ENCODE measurements around the gene FXYD2. TPM values are rescaled to one million over a fixed set of nuclear protein-coding genes. Genes with fewer than 3 reads are reported as not detected.

The FXYD2 gene
- total and polyA plus RNA-seq, 10 of the 15 experiments (the other 5 are each of a cell fraction or from before 2014, with no cell fraction given) = 1.2 to 4.5 (median 2.4) TPM

GRCh38 chr11:117872420-117872961 lies 47.9 kb upstream of the FXYD2 start:
- ChIA-PET SMC1A (ENCODE audit: uncharacterized antibody, unreplicated experiment) (interaction anchor here (0.8 to 1.4 kb wide), 2 partner anchors 9 to 10 kb away, joined by 3 read pairs; no protein-coding TSS in a partner anchor), CTCF (no interaction called here)

GRCh38 chr11:117871784-117872183 lies 47.2 kb upstream of the FXYD2 start:
- SMC1A ChIA-PET (ENCODE audit: uncharacterized antibody, unreplicated experiment) = interaction anchor here (1.4 kb wide), 1 partner anchor 10 kb away, joined by 3 read pairs; no protein-coding TSS in a partner anchor
- in situ Hi-C loops (cut with MboI) = no loop called here
- BruUV-seq (replicated peaks) = no TSS peak
- no peaks in the 10 kb centered on the region for H3K79me2 ChIP-seq (ENCODE audit: control insufficient read depth, insufficient read depth, low read length)
- no peak overlapping the region for H2AFZ ChIP-seq (ENCODE audit: control insufficient read depth, low read depth, low read length)
- no peak overlapping the region for H3K4me3 ChIP-seq
- H3K9me3 ChIP-seq (replicated peaks; ENCODE audit: control insufficient read depth, insufficient read depth, low read length) = no peaks in the 10 kb centered on the region
- no peak for ATAC-seq
- peaks cover 10% of the 10 kb centered on the region in 2 experiments for H3K27me3 ChIP-seq (replicated peaks in 1 of 2; ENCODE audit: control insufficient read depth in 2 of 2, insufficient read depth in 2 of 2, low read length in 1 of 2)
- TF ChIP-seq CHD1 (IDR thresholded peaks at IDR 0.05; ENCODE audit: low read depth, low read length) (no peak), ZBTB33 (IDR thresholded peaks at IDR 0.05) (no peak), CUX1 (IDR thresholded peaks at IDR 0.05; ENCODE audit: insufficient replicate concordance, low read depth, low read length) (no peak), STAT3 (IDR thresholded peaks at IDR 0.05; ENCODE audit: low read depth, low read length) (no peak), LARP7 (IDR thresholded peaks at IDR 0.05) (no peak), DPF2 (IDR thresholded peaks at IDR 0.05) (no peak), YBX1 (IDR thresholded peaks at IDR 0.05) (no peak), SIN3A (IDR thresholded peaks at IDR 0.05; ENCODE audit: low read depth, low read length) (no peak), POLR2AphosphoS2 (IDR thresholded peaks at IDR 0.05; ENCODE audit: low read depth, low read length) (no peak)
- intact Hi-C loops (cut with micrococcal nuclease; ENCODE audit: unreplicated experiment) = no loop called here
- DNase-seq (ENCODE audit: low read depth, low spot score) = no peak
- H3K27ac ChIP-seq (ENCODE audit: control insufficient read depth, insufficient read depth) = no peak overlapping the region
- H3K36me3 ChIP-seq (ENCODE audit: control insufficient read depth in 2 of 2, insufficient read depth in 2 of 2, low read length in 1 of 2) = no peaks in the 10 kb centered on the region
- no peak for FAIRE-seq
- POLR2A ChIA-PET = no interaction called here
- no peak overlapping the region for H3K4me2 ChIP-seq (ENCODE audit: control insufficient read depth, insufficient read depth)
- H3K4me1 ChIP-seq (ENCODE audit: control insufficient read depth, insufficient read depth, low read length) = no peaks in the 10 kb centered on the region
- CTCF ChIA-PET = interaction anchor here (1.7 kb wide), 1 partner anchor 20 kb away, joined by 5 read pairs; no protein-coding TSS in a partner anchor
- H3K9ac ChIP-seq (ENCODE audit: control insufficient read depth, insufficient read depth, low read length) = no peak overlapping the region
- H4K20me1 ChIP-seq (ENCODE audit: control insufficient read depth, insufficient read depth) = no peaks in the 10 kb centered on the region
- 16% methylated on average over 5 of the region's 5 CpGs for WGBS (ENCODE audit: insufficient coverage, insufficient replicate concordance, low lambda C conversion rate, missing lambda C conversion rate)
- RAD21 ChIA-PET (ENCODE audit: unreplicated experiment) = no interaction called here

More at GRCh38 chr11:117872420-117872961, 47.9 kb upstream of the FXYD2 start:
- ChIA-PET RAD21 (ENCODE audit: unreplicated experiment) (no interaction called here), POLR2A (no interaction called here)
- intact Hi-C loops (cut with micrococcal nuclease; ENCODE audit: unreplicated experiment) = no loop called here
- FAIRE-seq = no peak
- peaks cover 10 to 12% of the 10 kb centered on the region in 2 experiments for H3K27me3 ChIP-seq (replicated peaks in 1 of 2; ENCODE audit: control insufficient read depth in 2 of 2, insufficient read depth in 2 of 2, low read length in 1 of 2)
- TF ChIP-seq WRNIP1 (IDR thresholded peaks at IDR 0.05; ENCODE audit: borderline replicate concordance, low read depth, low read length) (no peak), IKZF1 (conservative IDR thresholded peaks at IDR 0.05) (no peak), RCOR1 (conservative IDR thresholded peaks at IDR 0.05; ENCODE audit: low read depth, low read length) (no peak), NR2C1 (IDR thresholded peaks at IDR 0.05) (no peak), SREBF1 (IDR thresholded peaks at IDR 0.05; ENCODE audit: low read length) (no peak)
- H2AFZ ChIP-seq (ENCODE audit: control insufficient read depth, low read depth, low read length) = no peak overlapping the region
- H3K9ac ChIP-seq (ENCODE audit: control insufficient read depth, insufficient read depth, low read length) = no peak overlapping the region
- H3K36me3 ChIP-seq (ENCODE audit: control insufficient read depth in 2 of 2, insufficient read depth in 2 of 2, low read length in 1 of 2) = no peaks in the 10 kb centered on the region
- no peak overlapping the region for H3K4me3 ChIP-seq
- no peaks in the 10 kb centered on the region for H3K4me1 ChIP-seq (ENCODE audit: control insufficient read depth, insufficient read depth, low read length)
- no peaks in the 10 kb centered on the region for H3K79me2 ChIP-seq (ENCODE audit: control insufficient read depth, insufficient read depth, low read length)
- H3K9me3 ChIP-seq (replicated peaks; ENCODE audit: control insufficient read depth, insufficient read depth, low read length) = no peaks in the 10 kb centered on the region
- in situ Hi-C loops (cut with MboI) = no loop called here
- ATAC-seq = no peak
- H4K20me1 ChIP-seq (ENCODE audit: control insufficient read depth, insufficient read depth) = no peaks in the 10 kb centered on the region
- H3K4me2 ChIP-seq (ENCODE audit: control insufficient read depth, insufficient read depth) = no peak overlapping the region
- no peak for DNase-seq (ENCODE audit: low read depth, low spot score)
- 31% methylated on average over 12 of the region's 12 CpGs for WGBS (ENCODE audit: insufficient coverage, insufficient replicate concordance, low lambda C conversion rate, missing lambda C conversion rate)
- no peak overlapping the region for H3K27ac ChIP-seq (ENCODE audit: control insufficient read depth, insufficient read depth)
- no TSS peak for BruUV-seq (replicated peaks)
